Measurements from ENCODE around the gene MRFAP1L1. TPM values are rescaled to one million over a fixed set of nuclear protein-coding genes. Genes with fewer than 3 reads are reported as not detected.
A peak's percentile ranks its signal among the peaks of the same experiment; 100 is the strongest.

MRFAP1L1 gene
- total RNA-seq, 1 donor from 2014 or later: 141 TPM

DNA sequence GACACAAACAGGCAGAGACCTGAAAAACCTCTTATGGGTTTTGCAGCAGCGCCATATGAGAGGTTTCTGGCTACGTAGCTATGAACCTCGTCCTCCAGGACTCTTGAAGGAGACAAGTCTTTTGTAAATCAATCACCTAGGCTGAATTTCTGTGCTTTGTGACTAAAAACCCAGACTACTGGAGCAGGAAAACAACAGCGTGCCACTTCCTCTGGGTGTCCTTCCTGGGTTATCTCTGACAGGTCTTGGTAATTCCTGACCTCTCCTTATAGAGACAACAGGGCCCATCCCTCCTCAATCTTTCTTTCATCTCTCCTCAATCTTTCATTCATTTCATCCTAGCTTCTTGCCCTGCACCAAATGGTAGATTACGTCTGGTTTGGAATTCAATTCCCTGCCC, 10.3 kb downstream of the MRFAP1L1 start:
- Histone ChIP-seq H3K9me3 (ENCODE audit: low read depth) (no peaks in the 10 kb centered on the region), H3K9ac (no peak overlapping the region), H3F3A (ENCODE audit: low read depth) (no peaks in the 10 kb centered on the region), H2AFZ (replicated peaks) (no peak overlapping the region), H3K27ac (no peak overlapping the region), H3K36me3 (peaks cover 7% of the 10 kb centered on the region), H3K4me2 (no peak overlapping the region), H3K79me2 (ENCODE audit: low read depth) (peaks cover 27% of the 10 kb centered on the region), H4K20me1 (ENCODE audit: low read depth) (no peaks in the 10 kb centered on the region), H3K4me1 (no peaks in the 10 kb centered on the region), H3K27me3 (no peaks in the 10 kb centered on the region), H3K4me3 (no peak overlapping the region)
- Mint-ChIP-seq H3K27ac (no peak overlapping the region), H3K9me3 (peaks cover 14% of the 10 kb centered on the region), H3K27me3 (ENCODE audit: insufficient read depth, low read depth) (peaks cover 3% of the 10 kb centered on the region), H3K4me3 (no peak overlapping the region), H3K36me3 (peaks cover 38% of the 10 kb centered on the region), H3K4me1 (no peaks in the 10 kb centered on the region)
- DNase-seq (ENCODE audit: low spot score): no peak
- TF ChIP-seq EZH2 (IDR thresholded peaks at IDR 0.05): no peak

DNA sequence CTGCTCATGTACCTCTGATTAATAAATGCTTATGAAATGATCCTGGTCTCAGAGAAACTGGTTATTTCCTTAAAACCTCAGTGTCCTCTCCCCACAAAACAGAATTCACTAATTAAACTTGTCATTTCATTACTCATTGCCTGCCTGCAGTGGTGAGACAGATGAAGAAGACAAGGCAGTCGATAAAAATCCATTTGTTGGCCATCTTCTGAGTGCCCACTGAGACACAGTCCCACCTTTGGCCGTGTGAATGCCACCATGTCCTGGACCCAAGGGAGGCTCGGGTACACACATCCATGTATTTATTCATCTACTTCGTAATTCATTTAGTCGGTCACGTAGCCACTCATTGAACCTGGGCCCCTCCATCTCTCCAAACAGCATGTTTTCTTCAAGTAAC, 12.5 kb downstream of the MRFAP1L1 start:
- Histone ChIP-seq H3K27ac (no peak overlapping the region), H3K27me3 (no peaks in the 10 kb centered on the region), H3K4me2 (no peak overlapping the region), H3F3A (ENCODE audit: low read depth) (no peaks in the 10 kb centered on the region), H2AFZ (replicated peaks) (no peak overlapping the region), H3K9me3 (ENCODE audit: low read depth) (no peaks in the 10 kb centered on the region), H3K4me1 (no peaks in the 10 kb centered on the region), H3K36me3 (no peaks in the 10 kb centered on the region), H3K79me2 (ENCODE audit: low read depth) (peaks cover 8% of the 10 kb centered on the region), H4K20me1 (ENCODE audit: low read depth) (no peaks in the 10 kb centered on the region), H3K4me3 (no peak overlapping the region), H3K9ac (no peak overlapping the region)
- no peak for DNase-seq (ENCODE audit: low spot score)
- Mint-ChIP-seq H3K4me3 (no peak overlapping the region), H3K36me3 (peaks cover 17% of the 10 kb centered on the region), H3K27me3 (ENCODE audit: insufficient read depth, low read depth) (peaks cover 3% of the 10 kb centered on the region), H3K9me3 (no peaks in the 10 kb centered on the region), H3K4me1 (peaks cover 7% of the 10 kb centered on the region), H3K27ac (peak overlapping the region; percentile 69)
- TF ChIP-seq, protein P1, sequence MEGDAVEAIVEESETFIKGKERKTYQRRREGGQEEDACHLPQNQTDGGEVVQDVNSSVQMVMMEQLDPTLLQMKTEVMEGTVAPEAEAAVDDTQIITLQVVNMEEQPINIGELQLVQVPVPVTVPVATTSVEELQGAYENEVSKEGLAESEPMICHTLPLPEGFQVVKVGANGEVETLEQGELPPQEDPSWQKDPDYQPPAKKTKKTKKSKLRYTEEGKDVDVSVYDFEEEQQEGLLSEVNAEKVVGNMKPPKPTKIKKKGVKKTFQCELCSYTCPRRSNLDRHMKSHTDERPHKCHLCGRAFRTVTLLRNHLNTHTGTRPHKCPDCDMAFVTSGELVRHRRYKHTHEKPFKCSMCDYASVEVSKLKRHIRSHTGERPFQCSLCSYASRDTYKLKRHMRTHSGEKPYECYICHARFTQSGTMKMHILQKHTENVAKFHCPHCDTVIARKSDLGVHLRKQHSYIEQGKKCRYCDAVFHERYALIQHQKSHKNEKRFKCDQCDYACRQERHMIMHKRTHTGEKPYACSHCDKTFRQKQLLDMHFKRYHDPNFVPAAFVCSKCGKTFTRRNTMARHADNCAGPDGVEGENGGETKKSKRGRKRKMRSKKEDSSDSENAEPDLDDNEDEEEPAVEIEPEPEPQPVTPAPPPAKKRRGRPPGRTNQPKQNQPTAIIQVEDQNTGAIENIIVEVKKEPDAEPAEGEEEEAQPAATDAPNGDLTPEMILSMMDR (IDR thresholded peaks at IDR 0.05): no peak
- no peak for TF ChIP-seq EZH2phosphoT487 (IDR thresholded peaks at IDR 0.05)
- no peak for TF ChIP-seq EZH2 (IDR thresholded peaks at IDR 0.05)

DNA sequence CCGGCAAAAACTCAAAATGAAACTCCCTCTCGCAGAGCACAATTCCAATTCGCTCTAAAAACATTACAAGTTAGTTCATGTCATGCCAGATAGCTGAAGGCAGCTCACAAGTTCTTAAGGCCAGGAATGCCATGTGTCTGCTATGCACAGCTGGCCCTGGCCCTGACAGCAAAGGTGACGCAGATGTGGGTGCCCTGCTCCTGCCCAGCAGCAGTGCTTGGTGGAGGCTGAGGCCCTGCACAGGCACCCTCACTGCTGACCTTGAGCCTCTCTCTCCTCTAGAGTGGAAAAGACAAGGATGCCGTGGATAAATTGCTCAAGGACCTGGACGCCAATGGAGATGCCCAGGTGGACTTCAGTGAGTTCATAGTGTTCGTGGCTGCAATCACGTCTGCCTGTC, 13.1 kb downstream of the MRFAP1L1 start:
- Mint-ChIP-seq H3K27me3 (ENCODE audit: insufficient read depth, low read depth) (peaks cover 3% of the 10 kb centered on the region), H3K4me3 (no peak overlapping the region), H3K36me3 (peaks cover 17% of the 10 kb centered on the region), H3K4me1 (peaks cover 7% of the 10 kb centered on the region), H3K27ac (no peak overlapping the region), H3K9me3 (no peaks in the 10 kb centered on the region)
- H3K79me2 ChIP-seq (ENCODE audit: low read depth): peaks cover 4% of the 10 kb centered on the region
- no peaks in the 10 kb centered on the region for H3K4me1 ChIP-seq
- H4K20me1 ChIP-seq (ENCODE audit: low read depth): no peaks in the 10 kb centered on the region
- no peak overlapping the region for H3K4me2 ChIP-seq
- H3K36me3 ChIP-seq: no peaks in the 10 kb centered on the region
- no peak overlapping the region for H3K9ac ChIP-seq
- no peaks in the 10 kb centered on the region for H3K9me3 ChIP-seq (ENCODE audit: low read depth)
- H3K27me3 ChIP-seq: no peaks in the 10 kb centered on the region
- H3K27ac ChIP-seq: no peak overlapping the region
- no peak overlapping the region for H2AFZ ChIP-seq (replicated peaks)
- no peaks in the 10 kb centered on the region for H3F3A ChIP-seq (ENCODE audit: low read depth)
- no peak for DNase-seq (ENCODE audit: low spot score)
- no peak for TF ChIP-seq EZH2 (IDR thresholded peaks at IDR 0.05)
- no peak overlapping the region for H3K4me3 ChIP-seq

DNA sequence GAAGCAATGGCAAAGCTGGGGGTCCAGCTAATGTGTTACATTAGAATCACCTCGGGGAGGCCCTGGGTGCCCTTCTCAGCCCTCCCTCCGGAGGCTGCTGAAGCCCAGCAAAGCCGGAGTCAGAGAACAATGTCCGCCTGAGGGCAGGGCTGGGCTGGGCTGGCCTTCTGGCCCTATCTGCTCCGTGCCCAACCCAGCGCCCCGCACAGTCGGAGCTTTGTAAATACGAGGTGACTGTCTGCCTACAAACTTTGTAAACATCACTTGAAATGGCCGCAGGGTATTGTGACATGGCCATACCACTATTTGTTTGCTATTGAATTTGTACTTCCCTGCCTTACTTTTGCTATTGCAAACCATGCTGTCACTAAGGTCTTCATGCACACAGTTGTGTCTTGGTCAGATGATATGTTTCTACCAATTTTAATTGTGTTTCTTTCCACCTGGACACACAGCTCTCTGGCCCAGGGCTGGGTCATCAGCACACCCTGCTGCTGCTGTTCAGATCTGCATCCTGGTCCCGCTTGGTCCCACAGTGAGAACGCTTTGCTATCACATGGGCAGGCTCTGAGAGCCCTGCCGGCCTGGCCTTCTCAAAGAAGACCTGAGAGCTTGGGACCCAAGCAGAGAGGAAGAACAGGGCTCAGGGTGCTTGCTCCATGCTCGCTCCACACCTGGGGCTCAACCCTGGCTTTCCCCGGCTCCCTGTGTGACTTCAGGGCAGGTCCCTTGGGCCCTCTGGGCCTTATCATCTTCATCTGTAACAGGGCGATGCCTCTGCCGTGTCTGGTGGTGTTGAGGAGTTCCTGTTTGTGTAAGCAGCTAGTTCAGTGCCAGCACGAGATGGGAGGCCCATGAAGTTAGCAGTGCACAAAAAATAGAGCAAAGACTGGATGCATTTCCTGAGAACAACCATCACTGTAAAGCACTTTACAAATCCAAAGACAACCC, 13.7 kb downstream of the MRFAP1L1 start:
- H3K27ac Mint-ChIP-seq: no peak overlapping the region
- H2AFZ ChIP-seq (replicated peaks): no peak overlapping the region
- TF ChIP-seq EZH2 (IDR thresholded peaks at IDR 0.05): no peak
- TF ChIP-seq, protein P1 (IDR thresholded peaks at IDR 0.05): no peak
- no peak for TF ChIP-seq EZH2phosphoT487 (IDR thresholded peaks at IDR 0.05)
- no peaks in the 10 kb centered on the region for H3K27me3 ChIP-seq
- no peak overlapping the region for H3K27ac ChIP-seq
- no peak overlapping the region for H3K4me3 ChIP-seq
- H3K4me2 ChIP-seq: no peak overlapping the region
- no peak overlapping the region for H3K9ac ChIP-seq
- no peaks in the 10 kb centered on the region for H3K79me2 ChIP-seq (ENCODE audit: low read depth)
- H3K9me3 Mint-ChIP-seq: no peaks in the 10 kb centered on the region
- no peaks in the 10 kb centered on the region for H3F3A ChIP-seq (ENCODE audit: low read depth)
- peaks cover 3% of the 10 kb centered on the region for H3K27me3 Mint-ChIP-seq (ENCODE audit: insufficient read depth, low read depth)
- H3K4me3 Mint-ChIP-seq: no peak overlapping the region
- H3K9me3 ChIP-seq (ENCODE audit: low read depth): no peaks in the 10 kb centered on the region
- H3K36me3 Mint-ChIP-seq: peaks cover 17% of the 10 kb centered on the region
- no peak for DNase-seq (ENCODE audit: low spot score)
- H3K36me3 ChIP-seq: no peaks in the 10 kb centered on the region
- H3K4me1 Mint-ChIP-seq: peaks cover 7% of the 10 kb centered on the region
- H3K4me1 ChIP-seq: no peaks in the 10 kb centered on the region
- H4K20me1 ChIP-seq (ENCODE audit: low read depth): no peaks in the 10 kb centered on the region

All from neural progenitor cell (in vitro differentiated cells).